Keratinocyte (primary cell): ENCODE results near the gene LDAH. TPM values are rescaled to one million over a fixed set of nuclear protein-coding genes. Genes with fewer than 3 reads are reported as not detected.

Source experiments
- DNase-seq: peaks from one replicate; pipeline ENCODE4 v3.0.0-alpha.2; 2011; ENCODE audit warnings: low read depth, missing footprints, low spot score
- FAIRE-seq: peaks from 2 replicates; lab custom pipeline; 2011; peaks lifted over from hg19 to GRCh38; lab: Jason Lieb, UNC
- H2AFZ ChIP-seq: 2 replicates; pipeline ENCODE4 v1.6.0; 2012; ENCODE audit warnings: low read length, control low read depth, inconsistent platforms; ENCODE audit not compliant: control insufficient read depth
- H3K27ac ChIP-seq: 2 replicates; pipeline ENCODE4 v1.5.1; 2011; ENCODE audit warnings: low read length; ENCODE audit not compliant: control insufficient read depth, insufficient read depth
- H3K27me3 ChIP-seq: 3 replicates; pipeline ENCODE4 v1.6.0; 2011; ENCODE audit warnings: low read length; ENCODE audit not compliant: control insufficient read depth, insufficient read depth; ENCODE audit errors: extremely low read depth
- H3K36me3 ChIP-seq, 2 experiments: 2 replicates in 1 of 2; 3 replicates in 1 of 2; pipeline ENCODE4 v1.5.1; 2011; ENCODE audit warnings: low read length in 2 of 2, mild to moderate bottlenecking in 1 of 2; ENCODE audit not compliant: control insufficient read depth in 2 of 2, insufficient read depth in 2 of 2; ENCODE audit errors: extremely low read depth in 1 of 2
- H3K4me1 ChIP-seq: 3 replicates; pipeline ENCODE4 v1.5.1; 2011; ENCODE audit warnings: low read length; ENCODE audit not compliant: control insufficient read depth, insufficient read depth; ENCODE audit errors: extremely low read depth
- H3K4me2 ChIP-seq: 3 replicates; pipeline ENCODE4 v1.6.0; 2011; ENCODE audit warnings: low read depth, low read length; ENCODE audit not compliant: control insufficient read depth, insufficient read depth; ENCODE audit errors: extremely low read depth
- H3K4me3 ChIP-seq, 3 experiments: fragments of 200-600 bp in 1 of 3; sonication (generic) in 1 of 3; 2 replicates in 2 of 3; 3 replicates in 1 of 3; pipeline ENCODE4 v1.5.1; 2011 to 2016; ENCODE audit warnings: low read length in 3 of 3, mild to moderate bottlenecking in 3 of 3, control low read depth in 2 of 3, inconsistent platforms in 1 of 3, low read depth in 1 of 3, mixed read lengths in 1 of 3, mixed run types in 1 of 3, moderate library complexity in 1 of 3; ENCODE audit not compliant: control insufficient read depth in 2 of 3, insufficient read depth in 2 of 3; ENCODE audit errors: extremely low read depth in 1 of 3
- H3K79me2 ChIP-seq: 2 replicates; pipeline ENCODE4 v1.6.0; 2012; ENCODE audit warnings: low read length; ENCODE audit not compliant: control insufficient read depth, insufficient read depth
- H3K9ac ChIP-seq: 3 replicates; pipeline ENCODE4 v1.6.0; 2011; ENCODE audit warnings: low read length; ENCODE audit not compliant: control insufficient read depth, insufficient read depth; ENCODE audit errors: extremely low read depth
- H3K9me1 ChIP-seq: 3 replicates; pipeline ENCODE4 v1.6.0; 2011; ENCODE audit warnings: low read length; ENCODE audit not compliant: control insufficient read depth, insufficient read depth; ENCODE audit errors: extremely low read depth
- H3K9me3 ChIP-seq: 2 replicates; pipeline ENCODE4 v1.5.1; 2012; ENCODE audit warnings: low read depth, low read length; ENCODE audit not compliant: control insufficient read depth
- H4K20me1 ChIP-seq: 3 replicates; pipeline ENCODE4 v1.6.0; 2011; ENCODE audit warnings: low read length; ENCODE audit not compliant: control insufficient read depth, insufficient read depth; ENCODE audit errors: extremely low read depth
- CTCF ChIP-seq, 3 experiments: IDR thresholded peaks in 1 of 3; conservative IDR thresholded peaks in 1 of 3; optimal IDR thresholded peaks in 1 of 3; 2 replicates in 2 of 3; 3 replicates in 1 of 3; pipeline versions ENCODE3 to v1.5.1; 2011; ENCODE audit warnings: low read length in 3 of 3, mild to moderate bottlenecking in 3 of 3, moderate library complexity in 2 of 3, control low read depth in 1 of 3, inconsistent platforms in 1 of 3; ENCODE audit not compliant: insufficient read depth in 2 of 3; ENCODE audit errors: extremely low read depth in 1 of 3
- EZH2 ChIP-seq: IDR thresholded peaks from one replicate; pipeline ENCODE4 v1.6.1; 2012; ENCODE audit warnings: inconsistent platforms, mild to moderate bottlenecking, low read length, moderate library complexity
- dilution Hi-C: fragments of 300-500 bp; cut with MboI; formaldehyde crosslinking; loops from one replicate; pipeline ENCODE4 v1.7.0; 2020; ENCODE audit warnings: low sequenced_read_pairs; ENCODE audit not compliant: extremely low pct_ligation_motif_present
- polyA plus RNA-seq, 5 experiments: library from polyadenylated mRNA; depleted of rRNA in 3 of 5; stranded (reverse) in 3 of 5; stranded (forward) in 1 of 5; unstranded in 1 of 5; fragments of >200 nt; gene quantifications; 1 replicate in 1 of 5; 2 replicates in 3 of 5; 3 replicates in 1 of 5; pipeline versions ENCODE4 v1.2.1 to v1.2.3, GENCODE V29; 2011 to 2012; ENCODE audit warnings: missing spikeins in 2 of 5, low read depth in 1 of 5, low replicate concordance in 1 of 5

Gene LDAH
- polyA plus RNA-seq, 1 donor (not counting 4 experiments of a cell fraction or from before 2014, with no cell fraction given), result 22.7 TPM

GRCh38 chr2:20666005-20666303 is 156.9 kb downstream of the LDAH start:
- dilution Hi-C loops, result no loop called here
- Histone ChIP-seq H4K20me1 (no peaks in the 10 kb centered on the region), H3K4me1 (peaks cover 9% of the 10 kb centered on the region), H3K36me3 (no peaks in the 10 kb centered on the region), H3K9me3 (no peaks in the 10 kb centered on the region), H3K9ac (no peak overlapping the region), H3K27me3 (peaks cover 86% of the 10 kb centered on the region), H3K4me3 (peak overlapping the region in 1 of 3 experiments; percentile 25), H3K4me2 (peak overlapping the region; percentile 45), H2AFZ (peak overlapping the region; percentile 39), H3K27ac (no peak overlapping the region), H3K9me1 (no peaks in the 10 kb centered on the region), H3K79me2 (no peaks in the 10 kb centered on the region)
- FAIRE-seq, result no peak
- no peak for TF ChIP-seq CTCF (optimal IDR thresholded peaks at IDR 0.05 in 1 of 3, IDR thresholded peaks at IDR 0.05 in 1 of 3, conservative IDR thresholded peaks at IDR 0.05 in 1 of 3; ENCODE audit: extremely low read depth in 1 of 3, insufficient read depth in 2 of 3, low read length in 3 of 3)
- no peak for TF ChIP-seq EZH2
- DNase-seq, result no peak

- H3K4me1 ChIP-seq, result peaks cover 13% of the 10 kb centered on the region
- no peak for FAIRE-seq
- DNase-seq, result no peak
Measured at GRCh38 chr2:20665243-20666004, 157.5 kb downstream of the LDAH start.

More at GRCh38 chr2:20665243-20666004, 157.5 kb downstream of the LDAH start:
- H2AFZ ChIP-seq, result no peak overlapping the region
- H3K27me3 ChIP-seq, result peaks cover 81% of the 10 kb centered on the region
- dilution Hi-C loops, result no loop called here
- H3K79me2 ChIP-seq, result no peaks in the 10 kb centered on the region
- no peak overlapping the region for H3K27ac ChIP-seq
- no peaks in the 10 kb centered on the region for H3K36me3 ChIP-seq
- H3K9ac ChIP-seq, result no peak overlapping the region
- TF ChIP-seq EZH2, result peak; percentile 91
- no peak for TF ChIP-seq CTCF (optimal IDR thresholded peaks at IDR 0.05 in 1 of 3, IDR thresholded peaks at IDR 0.05 in 1 of 3, conservative IDR thresholded peaks at IDR 0.05 in 1 of 3; ENCODE audit: extremely low read depth in 1 of 3, insufficient read depth in 2 of 3, low read length in 3 of 3)
- no peaks in the 10 kb centered on the region for H3K9me1 ChIP-seq
- no peak overlapping the region for H3K4me3 ChIP-seq
- H3K4me2 ChIP-seq, result peak overlapping the region; percentile 45
- no peaks in the 10 kb centered on the region for H4K20me1 ChIP-seq
- H3K9me3 ChIP-seq, result no peaks in the 10 kb centered on the region
